AML-193 (cell line): ENCODE results near the gene SURF1.
"Not testable (repeated sequence)": the region's sequence is repeated elsewhere in the genome, so short reads cannot be mapped to it uniquely, and the experiment has no call there.

Experiments
- DNase-seq, 2 experiments: peaks; one replicate each; lab custom pipeline; 2025; lab: John Stamatoyannopoulos, UW

Gene SURF1

GRCh38 chr9:133321411-133321935 lies 34.8 kb downstream of the SURF1 start:
- no peak for DNase-seq

GRCh38 chr9:133320421-133320881 lies 35.8 kb downstream of the SURF1 start:
- no peak for DNase-seq

- DNase-seq = not testable (repeated sequence)
Measured at GRCh38 chr9:133317551-133317950, 38.7 kb downstream of the SURF1 start.

- no peak for DNase-seq
Measured at GRCh38 chr9:133315997-133316396, 40.3 kb downstream of the SURF1 start.

- no peak for DNase-seq
Measured at GRCh38 chr9:133309608-133310007, 46.7 kb downstream of the SURF1 start.

GRCh38 chr9:133307301-133307700 lies 49.0 kb downstream of the SURF1 start:
- DNase-seq = no peak

- no peak for DNase-seq
Measured at GRCh38 chr9:133306242-133307204, 49.8 kb downstream of the SURF1 start.

GRCh38 chr9:133305731-133306130 lies 50.6 kb downstream of the SURF1 start:
- DNase-seq = no peak

- DNase-seq = no peak
Measured at GRCh38 chr9:133304477-133305377, 51.6 kb downstream of the SURF1 start.

- no peak for DNase-seq
Measured at GRCh38 chr9:133304158-133304470, 52.2 kb downstream of the SURF1 start.

GRCh38 chr9:133303266-133304157 lies 52.8 kb downstream of the SURF1 start:
- DNase-seq = no peak
